WTC11 (cell line): ENCODE data around the gene KATNA1. TPM values are rescaled to one million over a fixed set of nuclear protein-coding genes. Genes with fewer than 3 reads are reported as not detected.

Experiments
- ATAC-seq: fragments of 200-7000 bp; cut with Tn5 transposase; 2 replicates; pipeline ENCODE4 v1.10.0; 2021; ENCODE audit warnings: mild to moderate bottlenecking, moderate library complexity
- CTCF ChIA-PET: fragments of 300-600 bp; sonication (Branson Sonifier 250); formaldehyde crosslinking; loops from one replicate; lab custom pipeline; 2021; ENCODE audit warnings: antibody characterized with exemption; lab: Charles Lee
- POLR2A ChIA-PET: fragments of 350-600 bp; sonication (Branson Sonifier 250); formaldehyde crosslinking; loops from one replicate; lab custom pipeline; 2021; ENCODE audit warnings: antibody characterized with exemption; lab: Charles Lee
- DNase-seq: peaks from one replicate; pipeline ENCODE4 v3.0.0; 2021; ENCODE audit warnings: low spot score
- H3K27ac Mint-ChIP-seq: 2 replicates; pipeline ENCODE4 v1.8.0; 2021; ENCODE audit warnings: mixed read lengths
- H3K27me3 Mint-ChIP-seq: 2 replicates; pipeline ENCODE4 v1.8.0; 2021; ENCODE audit warnings: low read depth, mild to moderate bottlenecking, moderate library complexity, mixed read lengths
- H3K36me3 Mint-ChIP-seq: 2 replicates; pipeline ENCODE4 v1.8.0; 2021; ENCODE audit warnings: mixed read lengths
- H3K4me1 Mint-ChIP-seq: 2 replicates; pipeline ENCODE4 v1.8.0; 2022; ENCODE audit warnings: mixed read lengths
- H3K4me3 Mint-ChIP-seq: 2 replicates; pipeline ENCODE4 v1.8.0; 2021; ENCODE audit warnings: mild to moderate bottlenecking, moderate library complexity, mixed read lengths
- H3K9me3 Mint-ChIP-seq: 2 replicates; pipeline ENCODE4 v1.8.0; 2021; ENCODE audit warnings: mixed read lengths
- ARID4B ChIP-seq: sonication (generic); formaldehyde crosslinking; IDR thresholded peaks from 2 replicates; pipeline ENCODE4 v1.8.0; 2023; ENCODE audit warnings: missing genetic modification reagents, mild to moderate bottlenecking, borderline replicate concordance
- ATF2 ChIP-seq: sonication (generic); formaldehyde crosslinking; IDR thresholded peaks from 2 replicates; pipeline ENCODE4 v1.8.1; 2022; ENCODE audit warnings: low read depth, missing genetic modification reagents, borderline replicate concordance
- E2F1 ChIP-seq: sonication (generic); formaldehyde crosslinking; IDR thresholded peaks from 2 replicates; pipeline ENCODE4 v1.8.0; 2022; ENCODE audit warnings: mild to moderate bottlenecking, missing genetic modification reagents
- FOXP4 ChIP-seq: sonication (generic); formaldehyde crosslinking; IDR thresholded peaks from 2 replicates; pipeline ENCODE4 v1.8.0; 2022; ENCODE audit warnings: mild to moderate bottlenecking, missing genetic modification reagents
- GABPB1 ChIP-seq: sonication (generic); formaldehyde crosslinking; IDR thresholded peaks from 2 replicates; pipeline ENCODE4 v1.8.1; 2023; ENCODE audit warnings: mild to moderate bottlenecking, missing genetic modification reagents
- HMGA2 ChIP-seq: fragments of 250-450 bp; sonication (Bioruptor Pico); IDR thresholded peaks from 2 replicates; pipeline ENCODE4 v1.4.0; 2021; ENCODE audit warnings: mild to moderate bottlenecking, moderate library complexity
- JUN ChIP-seq: sonication (generic); formaldehyde crosslinking; IDR thresholded peaks from 2 replicates; pipeline ENCODE4 v1.8.0; 2023; ENCODE audit warnings: mild to moderate bottlenecking, missing genetic modification reagents
- MAX ChIP-seq: sonication (generic); formaldehyde crosslinking; IDR thresholded peaks from 2 replicates; pipeline ENCODE4 v1.8.0; 2022; ENCODE audit warnings: mild to moderate bottlenecking, missing genetic modification reagents
- NFYB ChIP-seq: sonication (generic); formaldehyde crosslinking; conservative IDR thresholded peaks from 2 replicates; pipeline ENCODE4 v1.8.0; 2022; ENCODE audit warnings: low read depth, missing genetic modification reagents
- OVOL2 ChIP-seq: fragments of 250-450 bp; sonication (Bioruptor Pico); IDR thresholded peaks from 2 replicates; pipeline ENCODE4 v1.9.0; 2021; ENCODE audit warnings: mild to moderate bottlenecking, borderline replicate concordance
- RELA ChIP-seq: sonication (generic); formaldehyde crosslinking; IDR thresholded peaks from 2 replicates; pipeline ENCODE4 v1.8.1; 2022; ENCODE audit warnings: missing genetic modification reagents, mild to moderate bottlenecking, borderline replicate concordance
- SMAD4 ChIP-seq: sonication (generic); formaldehyde crosslinking; IDR thresholded peaks from 2 replicates; pipeline ENCODE4 v1.8.0; 2022; ENCODE audit warnings: mild to moderate bottlenecking, missing genetic modification reagents
- SP1 ChIP-seq: sonication (generic); formaldehyde crosslinking; conservative IDR thresholded peaks from 2 replicates; pipeline ENCODE4 v1.8.1; 2022; ENCODE audit warnings: missing genetic modification reagents
- TCF7 ChIP-seq: sonication (generic); formaldehyde crosslinking; IDR thresholded peaks from 2 replicates; pipeline ENCODE4 v1.8.0; 2022; ENCODE audit warnings: mild to moderate bottlenecking, low read depth, missing genetic modification reagents, moderate library complexity
- ZBTB21 ChIP-seq: sonication (generic); formaldehyde crosslinking; IDR thresholded peaks from 2 replicates; pipeline ENCODE4 v1.8.1; 2023; ENCODE audit warnings: mild to moderate bottlenecking, missing genetic modification reagents, borderline replicate concordance
- ZNF138 ChIP-seq: sonication (generic); formaldehyde crosslinking; conservative IDR thresholded peaks from 2 replicates; pipeline ENCODE4 v1.8.1; 2022; ENCODE audit warnings: mild to moderate bottlenecking, moderate library complexity, missing genetic modification reagents
- ZNF281 ChIP-seq: sonication (generic); formaldehyde crosslinking; IDR thresholded peaks from 2 replicates; pipeline ENCODE4 v1.8.0; 2023; ENCODE audit warnings: mild to moderate bottlenecking, missing genetic modification reagents
- ZNF396 ChIP-seq: fragments of 250-450 bp; sonication (Bioruptor Pico); IDR thresholded peaks from 2 replicates; pipeline ENCODE4 v1.8.0; 2021; ENCODE audit warnings: mild to moderate bottlenecking, moderate library complexity, borderline replicate concordance
- ZNF416 ChIP-seq: fragments of 250-450 bp; sonication (Bioruptor Pico); IDR thresholded peaks from 2 replicates; pipeline ENCODE4 v1.9.0; 2021; ENCODE audit warnings: mild to moderate bottlenecking, inconsistent platforms
- total RNA-seq: library from RNA; stranded (reverse); gene quantifications from 3 replicates; pipeline ENCODE4 v1.2.3, GENCODE V29; 2021

The KATNA1 gene
- total RNA-seq, 1 experiment from 2014 or later, result 18.1 TPM

GRCh38 chr6:149686230-149686629 lies 37.7 kb upstream of the KATNA1 start:
- ATAC-seq, result no peak
- no peak for TF ChIP-seq FOXP4 (CRISPR knock-in tag)
- TF ChIP-seq E2F1 (CRISPR knock-in tag), result no peak
- no peak for TF ChIP-seq RELA (CRISPR knock-in tag)
- no peak for TF ChIP-seq ZNF138 (CRISPR knock-in tag)
- TF ChIP-seq OVOL2 (CRISPR knock-in tag), result no peak
- TF ChIP-seq ATF2 (CRISPR knock-in tag), result no peak
- no peak for TF ChIP-seq ZBTB21 (CRISPR knock-in tag)
- TF ChIP-seq SP1 (CRISPR knock-in tag), result no peak
- TF ChIP-seq JUN (CRISPR knock-in tag), result no peak
- TF ChIP-seq SMAD4 (CRISPR knock-in tag), result no peak
- no peak for TF ChIP-seq MAX (CRISPR knock-in tag)
- TF ChIP-seq GABPB1, result no peak
- TF ChIP-seq NFYB (CRISPR knock-in tag), result no peak
- TF ChIP-seq ZNF281, result no peak
- TF ChIP-seq ZNF416 (CRISPR knock-in tag), result no peak
- no peak for TF ChIP-seq HMGA2 (CRISPR knock-in tag)
- no peak for TF ChIP-seq TCF7 (CRISPR knock-in tag)
- TF ChIP-seq ARID4B (CRISPR knock-in tag), result no peak
- TF ChIP-seq ZNF396 (CRISPR knock-in tag), result no peak
- ChIA-PET CTCF (no interaction called here), POLR2A (interaction anchor here (0.5 kb wide), 1 partner anchor 58 kb away, joined by 3 read pairs; no protein-coding TSS in a partner anchor)
- H3K9me3 Mint-ChIP-seq, result no peaks in the 10 kb centered on the region
- peaks cover 3% of the 10 kb centered on the region; the same call in 1 of the 2 replicates for H3K4me1 Mint-ChIP-seq
- H3K36me3 Mint-ChIP-seq, result peaks cover 35% of the 10 kb centered on the region
- no peak for DNase-seq
- H3K27me3 Mint-ChIP-seq, result no peaks in the 10 kb centered on the region
- H3K27ac Mint-ChIP-seq, result no peak overlapping the region; the same call in 1 of the 2 replicates
- H3K4me3 Mint-ChIP-seq, result no peak overlapping the region
